BJ (cell line): Measurements from ENCODE around the gene PRKCQ. TPM values are rescaled to one million over a fixed set of nuclear protein-coding genes. Genes with fewer than 3 reads are reported as not detected.

Experiments used
- CTCF ChIA-PET: fragments of 350-600 bp; formaldehyde crosslinking; extraction: SDS; loops from one replicate; lab custom pipeline; 2021; ENCODE audit warnings: antibody characterized with exemption, inconsistent platforms; lab: Yijun Ruan, JAX
- POLR2A ChIA-PET: fragments of 300-600 bp; sonication (Branson Sonifier 250); formaldehyde crosslinking; extraction: SDS; loops from one replicate; lab custom pipeline; 2021; ENCODE audit warnings: antibody characterized with exemption; lab: Charles Lee
- DNase-seq: peaks from one replicate; pipeline ENCODE4 v3.0.0-alpha.2; 2011; ENCODE audit warnings: low read depth
- H3K27me3 ChIP-seq: 2 replicates; pipeline ENCODE4 v1.6.0; 2011; ENCODE audit warnings: low read length; ENCODE audit not compliant: control insufficient read depth, insufficient read depth
- H3K36me3 ChIP-seq: 2 replicates; pipeline ENCODE4 v1.5.1; 2011; ENCODE audit warnings: low read length; ENCODE audit not compliant: control insufficient read depth, insufficient read depth
- H3K4me3 ChIP-seq: 2 replicates; pipeline ENCODE4 v1.5.1; 2011; ENCODE audit warnings: low read depth, mild to moderate bottlenecking, control low read depth, low read length
- polyA plus RNA-seq: library from polyadenylated mRNA; depleted of rRNA; stranded (reverse); fragments of >200 nt; gene quantifications from 2 replicates; pipeline ENCODE4 v1.2.3, GENCODE V29; 2011
- TF ChIP-seq, protein P1 (sequence below): IDR thresholded peaks from 2 replicates; pipeline ENCODE4 v1.5.1; 2011; ENCODE audit warnings: low read depth, mild to moderate bottlenecking, control low read depth, inconsistent platforms, low read length, moderate library complexity; ENCODE audit not compliant: insufficient read depth

Gene PRKCQ
- polyA plus RNA-seq, 1 experiment, result 0.06 TPM

DNA sequence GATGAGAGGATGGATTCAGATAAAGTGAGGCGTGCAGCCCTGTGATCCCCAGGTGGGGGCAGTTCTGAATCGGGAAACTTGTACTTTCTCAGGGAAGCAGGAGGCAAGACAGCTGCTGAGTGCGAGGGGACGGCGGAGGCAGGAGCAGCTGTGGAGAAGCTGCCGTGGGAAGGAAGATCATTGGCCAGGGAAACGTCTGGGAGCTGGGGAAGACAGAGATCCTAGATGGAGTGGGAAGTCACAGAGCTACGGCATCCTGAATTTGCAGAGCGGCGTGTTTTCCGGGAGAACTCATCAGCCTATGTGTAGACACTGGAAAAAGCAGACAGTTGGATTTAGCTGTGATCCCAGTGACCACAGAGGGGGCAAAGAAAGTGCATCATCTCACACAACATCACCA is 9.2 kb downstream of the PRKCQ start:
- ChIA-PET CTCF (no interaction called here), POLR2A (no interaction called here)
- Histone ChIP-seq H3K36me3 (no peaks in the 10 kb centered on the region), H3K27me3 (no peaks in the 10 kb centered on the region), H3K4me3 (no peak overlapping the region)
- no peak for DNase-seq
- TF ChIP-seq, protein P1, sequence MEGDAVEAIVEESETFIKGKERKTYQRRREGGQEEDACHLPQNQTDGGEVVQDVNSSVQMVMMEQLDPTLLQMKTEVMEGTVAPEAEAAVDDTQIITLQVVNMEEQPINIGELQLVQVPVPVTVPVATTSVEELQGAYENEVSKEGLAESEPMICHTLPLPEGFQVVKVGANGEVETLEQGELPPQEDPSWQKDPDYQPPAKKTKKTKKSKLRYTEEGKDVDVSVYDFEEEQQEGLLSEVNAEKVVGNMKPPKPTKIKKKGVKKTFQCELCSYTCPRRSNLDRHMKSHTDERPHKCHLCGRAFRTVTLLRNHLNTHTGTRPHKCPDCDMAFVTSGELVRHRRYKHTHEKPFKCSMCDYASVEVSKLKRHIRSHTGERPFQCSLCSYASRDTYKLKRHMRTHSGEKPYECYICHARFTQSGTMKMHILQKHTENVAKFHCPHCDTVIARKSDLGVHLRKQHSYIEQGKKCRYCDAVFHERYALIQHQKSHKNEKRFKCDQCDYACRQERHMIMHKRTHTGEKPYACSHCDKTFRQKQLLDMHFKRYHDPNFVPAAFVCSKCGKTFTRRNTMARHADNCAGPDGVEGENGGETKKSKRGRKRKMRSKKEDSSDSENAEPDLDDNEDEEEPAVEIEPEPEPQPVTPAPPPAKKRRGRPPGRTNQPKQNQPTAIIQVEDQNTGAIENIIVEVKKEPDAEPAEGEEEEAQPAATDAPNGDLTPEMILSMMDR, result no peak

DNA sequence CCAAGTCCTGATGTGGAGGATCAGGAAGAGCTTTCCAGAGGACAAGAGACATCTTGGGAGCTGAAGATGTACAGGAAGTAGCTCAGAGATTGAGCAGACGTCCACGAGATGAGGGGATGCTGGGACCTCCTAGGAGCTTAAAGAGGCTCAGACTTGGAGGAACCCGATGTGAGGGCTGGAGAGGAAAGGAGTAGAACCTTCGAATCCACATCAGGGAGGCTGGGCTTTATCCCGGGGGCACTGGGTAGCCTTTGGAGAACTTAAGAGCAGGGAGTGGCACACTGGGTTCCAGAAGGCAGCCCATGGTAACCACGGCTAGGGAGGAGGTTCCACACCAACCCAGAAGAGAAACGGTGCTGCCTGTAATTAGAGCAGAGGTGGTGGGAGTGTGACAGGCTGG is 10.8 kb downstream of the PRKCQ start:
- TF ChIP-seq, protein P1, result no peak
- no peaks in the 10 kb centered on the region for H3K27me3 ChIP-seq
- DNase-seq, result no peak
- ChIA-PET POLR2A (no interaction called here), CTCF (no interaction called here)
- no peak overlapping the region for H3K4me3 ChIP-seq
- no peaks in the 10 kb centered on the region for H3K36me3 ChIP-seq

DNA sequence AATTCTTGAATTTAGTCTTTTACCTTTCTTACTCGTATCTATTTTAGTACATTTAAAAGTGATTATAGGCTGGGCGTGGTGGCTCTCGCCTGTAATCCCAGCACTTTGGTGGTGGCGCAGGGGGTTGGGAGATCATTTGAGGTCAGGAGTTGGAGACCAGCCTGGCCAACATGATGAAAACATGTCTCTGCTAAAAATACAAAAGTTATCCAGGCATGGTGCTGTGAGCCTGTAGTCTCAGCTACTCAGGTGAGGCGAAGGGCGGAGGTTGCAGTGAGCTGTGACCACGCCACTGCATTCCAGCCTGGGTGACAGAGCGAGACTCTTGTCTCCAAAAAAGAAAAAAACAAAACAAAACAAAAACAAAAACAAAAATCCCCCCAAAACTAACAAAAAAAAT is 12.2 kb downstream of the PRKCQ start:
- no peaks in the 10 kb centered on the region for H3K36me3 ChIP-seq
- no peak overlapping the region for H3K4me3 ChIP-seq
- CTCF ChIA-PET, result interaction anchor here (1.2 to 1.7 kb wide), 2 partner anchors 13 to 15 kb away, joined by 3 to 4 read pairs; partner anchors contain the start of gene PRKCQ
- TF ChIP-seq, protein P1, result no peak
- DNase-seq, result no peak
- no peaks in the 10 kb centered on the region for H3K27me3 ChIP-seq
- POLR2A ChIA-PET, result no interaction called here

DNA sequence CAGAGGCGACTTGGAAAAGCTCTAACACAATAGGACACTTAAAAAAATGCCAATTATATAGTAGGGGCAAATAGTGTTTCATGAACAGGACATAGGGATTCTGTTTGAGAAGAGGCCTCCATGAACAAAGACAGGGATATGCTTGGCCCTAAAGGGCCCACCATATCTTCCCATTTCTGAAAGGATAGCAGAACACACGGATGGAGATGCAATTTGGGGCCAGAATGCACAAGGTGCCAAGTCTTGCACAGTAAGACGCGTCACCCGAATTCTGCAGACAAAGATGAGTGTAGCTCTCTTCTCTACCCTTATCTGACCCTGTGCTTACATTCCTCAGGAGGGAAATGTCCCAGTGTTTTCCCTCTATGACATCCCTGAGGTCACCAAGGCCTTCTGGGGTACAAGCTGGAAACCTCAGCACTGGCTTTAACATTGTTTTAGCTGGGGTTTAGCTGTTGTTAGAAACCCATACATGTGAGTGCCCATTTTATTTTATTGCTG is 12.8 kb downstream of the PRKCQ start:
- ChIA-PET POLR2A (no interaction called here), CTCF (interaction anchor here (0.6 to 1.7 kb wide), 4 partner anchors 9 to 17 kb away, joined by 3 to 4 read pairs (median 3); partner anchors contain the start of gene PRKCQ)
- no peaks in the 10 kb centered on the region for H3K27me3 ChIP-seq

DNA sequence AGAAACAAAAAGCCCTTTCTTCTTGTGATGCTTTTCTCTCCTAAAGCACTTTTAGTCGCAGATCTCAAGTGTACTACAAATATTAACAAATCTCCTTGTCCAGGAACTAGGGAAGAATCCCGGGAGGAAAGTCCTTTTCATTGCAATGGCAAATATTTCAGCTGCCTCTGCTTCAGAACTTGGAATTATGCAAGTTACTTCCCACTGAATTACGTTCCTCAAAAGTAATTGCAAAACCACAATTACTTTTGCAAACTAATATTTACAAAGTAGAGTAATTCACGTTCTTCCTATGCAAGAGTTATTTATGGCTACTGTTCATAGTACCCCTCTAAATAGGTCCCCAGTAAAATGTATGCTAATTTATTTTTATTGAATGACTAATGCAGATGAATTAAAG is 14.5 kb downstream of the PRKCQ start:
- TF ChIP-seq, protein P1, result no peak
- Histone ChIP-seq H3K36me3 (no peaks in the 10 kb centered on the region), H3K27me3 (no peaks in the 10 kb centered on the region), H3K4me3 (no peak overlapping the region)
- ChIA-PET POLR2A (no interaction called here), CTCF (no interaction called here)
- DNase-seq, result no peak

More for the DNA sequence above, 12.8 kb downstream of the PRKCQ start:
- DNase-seq, result no peak
- Histone ChIP-seq H3K36me3 (no peaks in the 10 kb centered on the region), H3K4me3 (no peak overlapping the region)
- TF ChIP-seq, protein P1, result no peak
